Mesothelial cell of epicardium (in vitro differentiated cells): ENCODE results near the gene ADGRG6. TPM values are rescaled to one million over a fixed set of nuclear protein-coding genes. Genes with fewer than 3 reads are reported as not detected.
A peak's percentile ranks its signal among the peaks of the same experiment; 100 is the strongest.

Experiments used
- DNase-seq, 2 experiments: peaks; one replicate each; pipeline ENCODE4 v3.0.0; 2021; ENCODE audit warnings: low spot score in 2 of 2; ENCODE audit not compliant: unreplicated experiment in 2 of 2
- H3K27ac Mint-ChIP-seq: 2 replicates; pipeline ENCODE4 v1.8.0; 2021; ENCODE audit warnings: mixed read lengths
- H3K27me3 Mint-ChIP-seq: 2 replicates; pipeline ENCODE4 v1.8.0; 2021; ENCODE audit warnings: low read depth, mixed read lengths
- H3K36me3 Mint-ChIP-seq: 2 replicates; pipeline ENCODE4 v1.8.0; 2021; ENCODE audit warnings: mixed read lengths
- H3K4me1 Mint-ChIP-seq: 2 replicates; pipeline ENCODE4 v1.8.0; 2021; ENCODE audit warnings: mixed read lengths
- H3K4me3 Mint-ChIP-seq: 2 replicates; pipeline ENCODE4 v1.8.0; 2021; ENCODE audit warnings: mild to moderate bottlenecking, moderate library complexity, mixed read lengths
- H3K9me3 Mint-ChIP-seq: 2 replicates; pipeline ENCODE4 v1.8.0; 2021; ENCODE audit warnings: mixed read lengths
- total RNA-seq: library from RNA; stranded (reverse); gene quantifications from 3 replicates; pipeline ENCODE4 v1.2.1, GENCODE V29; 2021
- TF ChIP-seq, protein P1 (sequence below): fragments of 200-600 bp; sonication (generic); IDR thresholded peaks from one replicate; pipeline ENCODE4 v1.5.0; 2021; ENCODE audit warnings: antibody characterized with exemption; ENCODE audit not compliant: unreplicated experiment

Gene ADGRG6
- total RNA-seq, 1 donor from 2014 or later: 36.6 TPM

DNA sequence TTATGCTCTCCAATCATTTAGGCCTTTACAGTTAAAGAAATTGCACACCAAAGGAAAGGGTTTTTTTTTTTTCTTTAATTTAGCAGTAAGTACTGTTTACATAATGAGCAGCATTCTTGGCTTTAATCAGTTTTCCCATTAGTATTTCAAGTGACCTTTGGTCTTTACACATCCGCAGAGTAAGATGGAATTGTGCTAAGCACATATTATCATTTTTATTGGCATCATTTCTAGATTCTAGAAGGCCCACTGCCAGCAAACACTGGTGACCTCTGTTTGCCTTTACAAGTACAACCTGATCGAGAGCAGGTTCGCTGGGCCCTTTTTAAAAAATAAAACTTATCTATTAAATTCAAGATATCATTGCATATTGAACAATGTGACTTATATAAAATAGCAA is 104.3 kb downstream of the ADGRG6 start:
- H3K27me3 Mint-ChIP-seq: no peaks in the 10 kb centered on the region
- TF ChIP-seq, protein P1, sequence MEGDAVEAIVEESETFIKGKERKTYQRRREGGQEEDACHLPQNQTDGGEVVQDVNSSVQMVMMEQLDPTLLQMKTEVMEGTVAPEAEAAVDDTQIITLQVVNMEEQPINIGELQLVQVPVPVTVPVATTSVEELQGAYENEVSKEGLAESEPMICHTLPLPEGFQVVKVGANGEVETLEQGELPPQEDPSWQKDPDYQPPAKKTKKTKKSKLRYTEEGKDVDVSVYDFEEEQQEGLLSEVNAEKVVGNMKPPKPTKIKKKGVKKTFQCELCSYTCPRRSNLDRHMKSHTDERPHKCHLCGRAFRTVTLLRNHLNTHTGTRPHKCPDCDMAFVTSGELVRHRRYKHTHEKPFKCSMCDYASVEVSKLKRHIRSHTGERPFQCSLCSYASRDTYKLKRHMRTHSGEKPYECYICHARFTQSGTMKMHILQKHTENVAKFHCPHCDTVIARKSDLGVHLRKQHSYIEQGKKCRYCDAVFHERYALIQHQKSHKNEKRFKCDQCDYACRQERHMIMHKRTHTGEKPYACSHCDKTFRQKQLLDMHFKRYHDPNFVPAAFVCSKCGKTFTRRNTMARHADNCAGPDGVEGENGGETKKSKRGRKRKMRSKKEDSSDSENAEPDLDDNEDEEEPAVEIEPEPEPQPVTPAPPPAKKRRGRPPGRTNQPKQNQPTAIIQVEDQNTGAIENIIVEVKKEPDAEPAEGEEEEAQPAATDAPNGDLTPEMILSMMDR: no peak
- H3K27ac Mint-ChIP-seq: no peak overlapping the region
- peaks cover 2% of the 10 kb centered on the region for H3K4me1 Mint-ChIP-seq
- no peaks in the 10 kb centered on the region for H3K9me3 Mint-ChIP-seq
- H3K4me3 Mint-ChIP-seq: no peak overlapping the region
- peaks cover 4% of the 10 kb centered on the region for H3K36me3 Mint-ChIP-seq
- no peak for DNase-seq

DNA sequence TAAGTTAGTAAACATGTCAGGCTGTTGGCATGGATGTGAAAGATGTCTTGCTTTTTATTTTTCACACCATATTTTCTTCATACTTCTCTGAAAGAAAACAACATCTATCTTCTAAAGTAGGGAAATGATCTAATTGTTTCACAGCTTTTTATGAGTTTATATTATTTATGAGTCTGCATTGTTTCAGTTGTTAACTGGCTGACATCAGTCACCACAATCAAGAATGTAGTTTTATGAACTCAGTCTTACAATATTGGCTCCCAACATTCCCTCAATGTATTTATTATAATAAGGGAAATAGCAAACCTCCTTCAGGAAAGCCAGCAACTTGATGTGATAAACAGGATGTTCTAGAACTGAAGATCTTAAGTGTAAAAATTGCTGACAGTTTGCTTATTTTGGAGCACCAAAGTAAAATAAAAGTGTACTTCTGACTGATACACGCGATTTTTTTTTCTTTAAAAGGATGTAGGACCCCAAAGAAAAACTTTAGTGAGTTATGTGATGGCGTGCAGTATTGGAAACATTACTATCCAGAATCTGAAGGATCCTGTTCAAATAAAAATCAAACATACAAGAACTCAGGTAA is 106.0 kb downstream of the ADGRG6 start:
- Mint-ChIP-seq H3K36me3 (no peaks in the 10 kb centered on the region), H3K27ac (no peak overlapping the region), H3K9me3 (no peaks in the 10 kb centered on the region), H3K4me3 (no peak overlapping the region), H3K4me1 (peaks cover 2% of the 10 kb centered on the region), H3K27me3 (no peaks in the 10 kb centered on the region)
- no peak for DNase-seq
- TF ChIP-seq, protein P1: no peak

DNA sequence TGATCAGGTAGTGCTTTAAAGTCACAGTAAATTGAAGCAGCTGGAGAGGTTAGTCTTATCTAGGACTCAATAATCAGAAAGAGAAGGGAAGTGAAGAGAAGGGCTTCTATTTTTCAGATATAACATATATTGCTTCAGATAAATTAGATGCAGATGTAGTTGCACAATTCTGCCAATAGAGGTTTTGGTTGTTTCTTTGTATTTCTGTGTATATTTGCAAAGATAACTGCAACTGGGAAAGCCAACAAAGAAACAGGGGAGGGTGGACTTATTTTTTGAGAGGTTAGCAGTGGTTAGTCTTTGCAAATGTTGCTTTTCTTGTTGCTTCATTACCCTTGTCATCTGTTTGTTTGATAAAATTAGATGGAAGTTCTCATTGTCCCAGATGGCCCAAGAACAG is 106.6 kb downstream of the ADGRG6 start:
- no peak for DNase-seq
- H3K4me1 Mint-ChIP-seq: peaks cover 2% of the 10 kb centered on the region
- H3K27me3 Mint-ChIP-seq: no peaks in the 10 kb centered on the region
- no peak overlapping the region for H3K27ac Mint-ChIP-seq
- H3K36me3 Mint-ChIP-seq: no peaks in the 10 kb centered on the region
- no peak overlapping the region for H3K4me3 Mint-ChIP-seq
- no peaks in the 10 kb centered on the region for H3K9me3 Mint-ChIP-seq
- TF ChIP-seq, protein P1: peak; percentile 47

DNA sequence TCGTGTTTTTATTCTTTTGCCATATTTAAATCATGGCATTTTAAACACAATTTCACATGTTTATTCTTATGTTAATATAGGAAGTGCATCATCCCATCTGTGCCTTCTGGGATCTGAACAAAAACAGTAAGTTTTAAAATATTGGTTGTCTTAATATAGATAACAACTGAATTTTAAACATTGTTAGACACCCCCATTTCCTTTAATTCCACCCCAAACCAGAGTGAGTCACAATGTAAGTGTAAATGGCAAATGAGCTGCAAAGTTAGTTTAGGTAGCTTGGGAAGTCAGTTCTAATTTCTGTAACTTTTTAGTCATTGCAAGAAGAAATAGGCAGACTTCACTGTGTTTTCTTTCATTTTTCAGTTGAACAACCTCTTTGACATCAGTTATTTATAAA is 108.0 kb downstream of the ADGRG6 start:
- Mint-ChIP-seq H3K27ac (no peak overlapping the region), H3K36me3 (no peaks in the 10 kb centered on the region), H3K4me3 (no peak overlapping the region), H3K4me1 (peaks cover 2% of the 10 kb centered on the region), H3K27me3 (no peaks in the 10 kb centered on the region), H3K9me3 (no peaks in the 10 kb centered on the region)
- no peak for DNase-seq
- TF ChIP-seq, protein P1: no peak

DNA sequence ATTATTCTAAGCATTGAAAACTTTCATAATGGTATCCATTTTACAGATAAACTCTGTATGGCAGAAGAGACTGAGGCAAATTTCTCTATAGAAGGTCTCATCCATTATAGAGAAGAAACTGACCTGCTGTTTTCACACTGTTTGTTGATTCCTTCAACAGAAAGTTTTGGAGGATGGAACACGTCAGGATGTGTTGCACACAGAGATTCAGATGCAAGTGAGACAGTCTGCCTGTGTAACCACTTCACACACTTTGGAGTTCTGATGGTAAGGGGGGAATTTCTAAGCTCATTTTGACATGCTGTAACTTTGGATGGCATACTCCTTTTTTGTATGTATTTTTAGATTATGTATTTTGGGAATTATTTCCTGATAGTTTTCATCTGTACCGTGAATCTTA is 109.3 kb downstream of the ADGRG6 start:
- Mint-ChIP-seq H3K4me3 (no peak overlapping the region), H3K27me3 (no peaks in the 10 kb centered on the region), H3K4me1 (no peaks in the 10 kb centered on the region), H3K27ac (no peak overlapping the region), H3K9me3 (no peaks in the 10 kb centered on the region), H3K36me3 (no peaks in the 10 kb centered on the region)
- no peak for DNase-seq
- TF ChIP-seq, protein P1: no peak

DNA sequence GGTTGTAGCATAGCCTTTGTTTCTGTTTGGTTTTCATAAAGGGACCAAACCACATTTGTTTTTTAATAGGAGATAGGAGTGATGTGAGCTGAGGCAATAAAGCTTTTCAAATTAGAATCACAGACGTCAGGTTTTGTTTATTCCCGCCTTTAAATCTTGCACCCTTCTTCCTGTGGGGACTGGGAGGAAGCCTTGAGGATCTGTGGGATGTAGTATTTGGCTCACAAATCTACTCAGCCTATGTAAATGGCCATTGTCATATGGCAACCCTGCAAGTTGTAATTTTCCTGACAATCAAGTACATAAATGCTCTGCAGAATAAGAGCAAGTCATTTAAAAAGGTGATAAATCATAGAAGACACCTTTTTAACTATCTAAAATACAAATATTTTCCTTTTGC is 110.4 kb downstream of the ADGRG6 start:
- no peak overlapping the region for H3K4me3 Mint-ChIP-seq
- no peaks in the 10 kb centered on the region for H3K27me3 Mint-ChIP-seq
- H3K4me1 Mint-ChIP-seq: no peaks in the 10 kb centered on the region
- TF ChIP-seq, protein P1: no peak
- H3K27ac Mint-ChIP-seq: no peak overlapping the region
- H3K36me3 Mint-ChIP-seq: no peaks in the 10 kb centered on the region
- DNase-seq: no peak
- H3K9me3 Mint-ChIP-seq: no peaks in the 10 kb centered on the region
